Fibroblast of lung (primary cell): ENCODE results near the gene CTNNA2. TPM values are rescaled to one million over a fixed set of nuclear protein-coding genes. Genes with fewer than 3 reads are reported as not detected.

ENCODE experiments used
- DNase-seq, 2 donors: peaks; one replicate each; pipeline versions ENCODE4 v3.0.0 to v3.0.0-alpha.2; 2010; ENCODE audit warnings: low read depth in 2 of 2
- H2AFZ ChIP-seq: 2 replicates; pipeline ENCODE4 v1.5.1; 2012; ENCODE audit warnings: low read length, control low read depth, inconsistent platforms
- H3K27ac ChIP-seq: 2 replicates; pipeline ENCODE4 v1.5.1; 2011; ENCODE audit warnings: low read length, control low read depth; ENCODE audit not compliant: insufficient read depth
- H3K27me3 ChIP-seq: 2 replicates; pipeline ENCODE4 v1.5.1; 2011; ENCODE audit warnings: mild to moderate bottlenecking, low read length; ENCODE audit not compliant: control insufficient read depth, insufficient read depth
- H3K36me3 ChIP-seq: 2 replicates; pipeline ENCODE4 v1.5.1; 2011; ENCODE audit warnings: low read length; ENCODE audit not compliant: control insufficient read depth, insufficient read depth
- H3K4me1 ChIP-seq: 2 replicates; pipeline ENCODE4 v1.5.1; 2011; ENCODE audit warnings: low read length; ENCODE audit not compliant: control insufficient read depth, insufficient read depth; ENCODE audit errors: extremely low read depth
- H3K4me2 ChIP-seq: 2 replicates; pipeline ENCODE4 v1.5.1; 2011; ENCODE audit warnings: low read length, control low read depth; ENCODE audit not compliant: insufficient read depth; ENCODE audit errors: extremely low read depth
- H3K4me3 ChIP-seq, 4 experiments: fragments of 200-600 bp in 1 of 4; sonication (generic) in 1 of 4; replicated peaks in 1 of 4; 2 replicates each; pipeline ENCODE4 v1.5.1; 2011 to 2016; ENCODE audit warnings: low read length in 4 of 4, low read depth in 3 of 4, mild to moderate bottlenecking in 3 of 4, control low read depth in 2 of 4, inconsistent platforms in 1 of 4, mixed read lengths in 1 of 4; ENCODE audit not compliant: insufficient read depth in 1 of 4; ENCODE audit errors: control extremely low read depth in 1 of 4
- H3K79me2 ChIP-seq: 2 replicates; pipeline ENCODE4 v1.5.1; 2012; ENCODE audit warnings: mild to moderate bottlenecking, low read length, inconsistent platforms; ENCODE audit not compliant: control insufficient read depth, insufficient read depth
- H3K9ac ChIP-seq: 2 replicates; pipeline ENCODE4 v1.5.1; 2011; ENCODE audit warnings: mild to moderate bottlenecking, low read length, control low read depth; ENCODE audit not compliant: insufficient read depth
- H3K9me3 ChIP-seq: 2 replicates; pipeline ENCODE4 v1.5.1; 2012; ENCODE audit warnings: low read depth, low read length; ENCODE audit not compliant: control insufficient read depth, insufficient read depth
- H4K20me1 ChIP-seq: 2 replicates; pipeline ENCODE4 v1.5.1; 2011; ENCODE audit warnings: low read length; ENCODE audit not compliant: control insufficient read depth, insufficient read depth; ENCODE audit errors: extremely low read depth
- EZH2 ChIP-seq: IDR thresholded peaks from 2 replicates; pipeline ENCODE4 v1.5.1; 2012; ENCODE audit warnings: low read length, control low read depth, mild to moderate bottlenecking; ENCODE audit errors: missing control alignments
- polyA plus RNA-seq, 2 donors: library from polyadenylated mRNA; depleted of rRNA in 1 of 2; stranded (reverse) in 1 of 2; unstranded in 1 of 2; fragments of >200 nt; gene quantifications; 2 replicates each; pipeline ENCODE4 v1.2.1, GENCODE V29; 2011 to 2012; ENCODE audit warnings: missing spikeins in 1 of 2
- total RNA-seq: library from RNA; depleted of rRNA; stranded (reverse); fragments of >200 nt; gene quantifications from 2 replicates; pipeline ENCODE4 v1.2.1, GENCODE V29; 2014
- TF ChIP-seq, protein P1 (sequence below), 2 donors: IDR thresholded peaks in 1 of 2; conservative IDR thresholded peaks in 1 of 2; 1 replicate in 1 of 2; 2 replicates in 1 of 2; pipeline ENCODE4 v1.5.1; 2011 to 2012; ENCODE audit warnings: low read length in 2 of 2, control low read depth in 1 of 2, inconsistent platforms in 1 of 2, low read depth in 1 of 2, mild to moderate bottlenecking in 1 of 2

CTNNA2 gene
- total and polyA plus RNA-seq, 2 donors (not counting 1 experiment from before 2014, with no cell fraction given), result not detected

DNA sequence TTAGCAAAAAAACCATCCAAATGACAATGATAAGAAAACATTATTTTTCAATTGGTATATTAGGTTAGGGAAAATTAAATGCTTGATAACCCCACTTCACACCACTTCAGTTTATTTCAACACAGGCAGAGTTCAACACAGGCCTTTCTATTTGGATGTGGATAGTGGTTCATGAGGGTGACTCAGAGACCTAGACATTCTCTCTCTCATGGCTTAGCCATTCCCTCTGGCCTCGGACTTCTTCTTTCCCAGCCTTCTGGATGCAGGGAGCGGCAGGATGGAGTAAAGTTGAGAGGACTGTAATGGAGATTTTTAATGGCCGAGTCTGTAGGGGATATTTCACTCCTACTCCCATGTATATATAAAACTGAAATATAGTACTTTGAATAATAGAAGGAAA is 109.7 kb downstream of the CTNNA2 start:
- H3K9me3 ChIP-seq, result no peaks in the 10 kb centered on the region
- peak in 1 of 2 donors; percentile 80 for DNase-seq
- no peaks in the 10 kb centered on the region for H3K4me1 ChIP-seq
- no peak overlapping the region for H3K4me3 ChIP-seq
- no peaks in the 10 kb centered on the region for H3K36me3 ChIP-seq
- no peak overlapping the region for H3K9ac ChIP-seq
- no peak overlapping the region for H3K27ac ChIP-seq
- no peaks in the 10 kb centered on the region for H4K20me1 ChIP-seq
- no peak overlapping the region for H3K4me2 ChIP-seq
- no peak overlapping the region for H2AFZ ChIP-seq
- TF ChIP-seq, protein P1, sequence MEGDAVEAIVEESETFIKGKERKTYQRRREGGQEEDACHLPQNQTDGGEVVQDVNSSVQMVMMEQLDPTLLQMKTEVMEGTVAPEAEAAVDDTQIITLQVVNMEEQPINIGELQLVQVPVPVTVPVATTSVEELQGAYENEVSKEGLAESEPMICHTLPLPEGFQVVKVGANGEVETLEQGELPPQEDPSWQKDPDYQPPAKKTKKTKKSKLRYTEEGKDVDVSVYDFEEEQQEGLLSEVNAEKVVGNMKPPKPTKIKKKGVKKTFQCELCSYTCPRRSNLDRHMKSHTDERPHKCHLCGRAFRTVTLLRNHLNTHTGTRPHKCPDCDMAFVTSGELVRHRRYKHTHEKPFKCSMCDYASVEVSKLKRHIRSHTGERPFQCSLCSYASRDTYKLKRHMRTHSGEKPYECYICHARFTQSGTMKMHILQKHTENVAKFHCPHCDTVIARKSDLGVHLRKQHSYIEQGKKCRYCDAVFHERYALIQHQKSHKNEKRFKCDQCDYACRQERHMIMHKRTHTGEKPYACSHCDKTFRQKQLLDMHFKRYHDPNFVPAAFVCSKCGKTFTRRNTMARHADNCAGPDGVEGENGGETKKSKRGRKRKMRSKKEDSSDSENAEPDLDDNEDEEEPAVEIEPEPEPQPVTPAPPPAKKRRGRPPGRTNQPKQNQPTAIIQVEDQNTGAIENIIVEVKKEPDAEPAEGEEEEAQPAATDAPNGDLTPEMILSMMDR (conservative IDR thresholded peaks at IDR 0.05 in 1 of 2, IDR thresholded peaks at IDR 0.05 in 1 of 2; ENCODE audit: low read depth in 1 of 2, low read length in 2 of 2), result no peak
- no peak for TF ChIP-seq EZH2
- H3K79me2 ChIP-seq, result no peaks in the 10 kb centered on the region
- no peaks in the 10 kb centered on the region for H3K27me3 ChIP-seq

- H3K4me2 ChIP-seq, result no peak overlapping the region
- H3K27ac ChIP-seq, result no peak overlapping the region
- no peaks in the 10 kb centered on the region for H3K9me3 ChIP-seq
- no peaks in the 10 kb centered on the region for H3K79me2 ChIP-seq
- H3K36me3 ChIP-seq, result no peaks in the 10 kb centered on the region
- no peaks in the 10 kb centered on the region for H3K27me3 ChIP-seq
- no peak overlapping the region for H3K9ac ChIP-seq
- no peaks in the 10 kb centered on the region for H4K20me1 ChIP-seq
- H2AFZ ChIP-seq, result no peak overlapping the region
- H3K4me1 ChIP-seq, result no peaks in the 10 kb centered on the region
- no peak for TF ChIP-seq EZH2
- TF ChIP-seq, protein P1 (conservative IDR thresholded peaks at IDR 0.05 in 1 of 2, IDR thresholded peaks at IDR 0.05 in 1 of 2; ENCODE audit: low read depth in 1 of 2, low read length in 2 of 2), result no peak
- no peak for DNase-seq
- no peak overlapping the region for H3K4me3 ChIP-seq
Observed at GRCh38 chr2:79627237-79627636, 114.4 kb downstream of the CTNNA2 start.

DNA sequence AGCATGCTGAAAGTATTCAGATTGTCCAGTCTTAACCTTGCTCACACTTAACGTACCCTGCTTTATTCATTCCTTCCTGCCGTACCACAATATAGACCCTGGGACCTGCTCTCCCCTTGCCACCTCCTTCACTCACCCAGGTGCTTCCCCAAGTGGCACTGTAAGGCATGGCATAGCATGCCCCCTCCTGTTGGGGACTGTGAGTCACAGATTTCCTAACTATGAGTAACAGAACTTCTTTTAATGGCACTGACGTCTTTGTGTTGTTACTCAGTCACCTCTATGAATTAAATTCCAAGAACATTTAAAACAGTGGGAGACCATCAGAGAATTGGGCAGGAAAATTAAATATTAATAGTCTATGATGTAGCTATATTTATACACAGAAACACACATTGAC is 117.2 kb downstream of the CTNNA2 start:
- Histone ChIP-seq H3K4me2 (no peak overlapping the region), H3K4me3 (no peak overlapping the region), H3K27ac (no peak overlapping the region), H3K9ac (no peak overlapping the region), H3K4me1 (no peaks in the 10 kb centered on the region), H3K36me3 (no peaks in the 10 kb centered on the region), H2AFZ (no peak overlapping the region), H3K9me3 (no peaks in the 10 kb centered on the region), H4K20me1 (no peaks in the 10 kb centered on the region), H3K79me2 (no peaks in the 10 kb centered on the region), H3K27me3 (no peaks in the 10 kb centered on the region)
- TF ChIP-seq, protein P1 (conservative IDR thresholded peaks at IDR 0.05 in 1 of 2, IDR thresholded peaks at IDR 0.05 in 1 of 2; ENCODE audit: low read depth in 1 of 2, low read length in 2 of 2), result no peak
- TF ChIP-seq EZH2, result no peak
- DNase-seq, result peak in 1 of 2 donors; percentile 52
